M059J (cell line): ENCODE data around the gene RBBP8. TPM values are rescaled to one million over a fixed set of nuclear protein-coding genes. Genes with fewer than 3 reads are reported as not detected.
A peak's percentile ranks its signal among the peaks of the same experiment; 100 is the strongest.

ENCODE experiments used
- DNase-seq: peaks from one replicate; pipeline ENCODE4 v3.0.0-alpha.2; 2012; ENCODE audit warnings: low read depth
- total RNA-seq: library from RNA; depleted of rRNA; stranded (reverse); fragments of >200 nt; shearing (Covaris generic); gene quantifications from 2 replicates; pipeline ENCODE4 v1.2.3, GENCODE V29; 2014

Gene RBBP8
- total RNA-seq, 1 experiment from 2014 or later: 67.0 TPM

GRCh38 chr18:22999212-22999611, 66.1 kb downstream of the RBBP8 start:
- no peak for DNase-seq

GRCh38 chr18:22999647-23000046, 66.5 kb downstream of the RBBP8 start:
- DNase-seq: no peak

- no peak for DNase-seq
Observed at GRCh38 chr18:23003289-23003688, 70.2 kb downstream of the RBBP8 start.

- no peak for DNase-seq
Observed at GRCh38 chr18:23012249-23012648, 79.1 kb downstream of the RBBP8 start.

- no peak for DNase-seq
Observed at GRCh38 chr18:23020555-23021294, 87.6 kb downstream of the RBBP8 start.

GRCh38 chr18:23021623-23022022, 88.5 kb downstream of the RBBP8 start:
- no peak for DNase-seq

- peak; percentile 87 for DNase-seq
Observed at GRCh38 chr18:23032030-23032582, 99.0 kb downstream of the RBBP8 start.

- DNase-seq: peak; percentile 46
Observed at GRCh38 chr18:23033056-23033455, 99.9 kb downstream of the RBBP8 start.

- peak; percentile 45 for DNase-seq
Observed at GRCh38 chr18:23036660-23037201, 103.6 kb downstream of the RBBP8 start.

GRCh38 chr18:23037646-23038045, 104.5 kb downstream of the RBBP8 start:
- no peak for DNase-seq

- peak; percentile 94 for DNase-seq
Observed at GRCh38 chr18:23038712-23039111, 105.6 kb downstream of the RBBP8 start.

- DNase-seq: peak; percentile 27
Observed at GRCh38 chr18:23042133-23042532, 109.0 kb downstream of the RBBP8 start.

- no peak for DNase-seq
Observed at GRCh38 chr18:23043803-23044376, 110.8 kb downstream of the RBBP8 start.

- peak; percentile 73 for DNase-seq
Observed at GRCh38 chr18:23049698-23050373, 116.7 kb downstream of the RBBP8 start.

- DNase-seq: peak; percentile 85
Observed at GRCh38 chr18:23053776-23054457, 120.8 kb downstream of the RBBP8 start.

GRCh38 chr18:23054553-23054952, 121.4 kb downstream of the RBBP8 start:
- peak; percentile 36 for DNase-seq

GRCh38 chr18:23056315-23056714, 123.2 kb downstream of the RBBP8 start:
- DNase-seq: no peak

- DNase-seq: no peak
Observed at GRCh38 chr18:23057096-23057495, 124.0 kb downstream of the RBBP8 start.

- DNase-seq: no peak
Observed at GRCh38 chr18:23058746-23059415, 125.8 kb downstream of the RBBP8 start.

- DNase-seq: no peak
Observed at GRCh38 chr18:23059541-23060465, 126.7 kb downstream of the RBBP8 start.
